Kidney (tissue), 14 donors: Measurements from ENCODE around the gene STIP1. TPM values are rescaled to one million over a fixed set of nuclear protein-coding genes. Genes with fewer than 3 reads are reported as not detected.

Experiments used
- DNase-seq, 5 donors: peaks; one replicate each; pipeline ENCODE4 v3.0.0-alpha.2; 2013 to 2020
- FAIRE-seq: peaks from 2 replicates; lab custom pipeline; 2012; peaks lifted over from hg19 to GRCh38; lab: Jason Lieb, UNC
- H3K27ac ChIP-seq, 2 donors: one replicate each; pipeline ENCODE4 v1.7.0; 2013; ENCODE audit warnings: low read depth in 2 of 2, low read length in 2 of 2, inconsistent platforms in 1 of 2
- H3K27me3 ChIP-seq: one replicate; pipeline ENCODE4 v1.7.1; 2013; ENCODE audit warnings: low read length, inconsistent platforms; ENCODE audit not compliant: control insufficient read depth, insufficient read depth
- H3K36me3 ChIP-seq, 3 donors: one replicate each; pipeline versions ENCODE4 v1.7.0 to v1.7.1; 2013; ENCODE audit warnings: low read length in 3 of 3, control low read depth in 1 of 3, inconsistent platforms in 1 of 3; ENCODE audit not compliant: insufficient read depth in 3 of 3, control insufficient read depth in 2 of 3
- H3K4me1 ChIP-seq, 3 donors: one replicate each; pipeline versions ENCODE4 v1.7.0 to v1.7.1; 2013; ENCODE audit warnings: low read length in 3 of 3, inconsistent platforms in 1 of 3, low read depth in 1 of 3; ENCODE audit not compliant: control insufficient read depth in 2 of 3, insufficient read depth in 2 of 3
- H3K4me3 ChIP-seq, 3 donors: one replicate each; pipeline versions ENCODE4 v1.7.0 to v1.8.1; 2013; ENCODE audit warnings: low read length in 3 of 3, control low read depth in 1 of 3, inconsistent platforms in 1 of 3
- H3K9ac ChIP-seq, 3 donors: one replicate each; pipeline versions ENCODE4 v1.7.0 to v1.7.1; 2013; ENCODE audit warnings: low read length in 3 of 3, control low read depth in 1 of 3, inconsistent platforms in 1 of 3
- H3K9me3 ChIP-seq, 3 donors: one replicate each; pipeline versions ENCODE4 v1.7.0 to v1.7.1; 2013; ENCODE audit warnings: low read length in 3 of 3, control low read depth in 1 of 3, inconsistent platforms in 1 of 3; ENCODE audit not compliant: control insufficient read depth in 2 of 3, insufficient read depth in 1 of 3
- CTCF ChIP-seq: IDR thresholded peaks from 3 replicates; pipeline ENCODE4 v1.5.1; 2012; ENCODE audit warnings: mild to moderate bottlenecking, moderate library complexity, borderline replicate concordance; ENCODE audit not compliant: insufficient read depth; ENCODE audit errors: extremely low read depth
- intact Hi-C: fragments of 100-400 bp; cut with DNase I; formaldehyde crosslinking; loops from one replicate; pipeline ENCODE4 v1.11.1; 2022
- polyA plus RNA-seq: library from polyadenylated mRNA; stranded (reverse); fragments of 350-450 nt; fragmentation: Illumina TruSeq; extraction: RNeasy Lipid Tissue Mini Kit (QIAGEN cat#74804); gene quantifications from one replicate; pipeline ENCODE4 v1.2.3, GENCODE V29; 2014; ENCODE audit warnings: low read depth, low replicate concordance; ENCODE audit not compliant: insufficient read depth
- total RNA-seq: library from RNA; stranded (reverse); fragmentation: NEBNext Ultra II Directional; extraction: Animal tissue kit (Norgen Biotek cat#: 25700); gene quantifications from one replicate; pipeline ENCODE4 v1.2.1, GENCODE V29; 2021
- donor health status: control.
- donor health status: control.
- donor health status: control.
- donor health status: control.
- donor health status: control.
- donor health status: DM: yes; HTN: yes; CAD: no.
- donor health status: Normal renal cell carcinoma (clear cell type).

Gene STIP1
- total and polyA plus RNA-seq, 2 donors from 2014 or later, result 81.2 to 86.0 TPM

- TF ChIP-seq CTCF, result no peak
- H3K36me3 ChIP-seq, result peaks cover 0 to 16% (median 12%) of the 10 kb centered on the region in 3 donors
- intact Hi-C loops, result no loop called here
- no peak overlapping the region for H3K9ac ChIP-seq
- no peak for FAIRE-seq
- peaks cover 0 to 33% (median 29%) of the 10 kb centered on the region in 3 donors for H3K4me1 ChIP-seq
- no peaks in the 10 kb centered on the region for H3K27me3 ChIP-seq
- DNase-seq, result no peak
- H3K4me3 ChIP-seq, result no peak overlapping the region
- H3K9me3 ChIP-seq, result no peaks in the 10 kb centered on the region
- H3K27ac ChIP-seq, result no peak overlapping the region
Measured at GRCh38 chr11:64238999-64239398, 53.0 kb downstream of the STIP1 start.

GRCh38 chr11:64239662-64240434 is 53.9 kb downstream of the STIP1 start:
- no peaks in the 10 kb centered on the region for H3K9me3 ChIP-seq
- DNase-seq, result no peak
- peaks cover 0 to 18% (median 12%) of the 10 kb centered on the region in 3 donors for H3K36me3 ChIP-seq
- peaks cover 0 to 33% (median 29%) of the 10 kb centered on the region in 3 donors for H3K4me1 ChIP-seq
- peak overlapping the region in 2 of 3 donors; percentile 79 to 91 for H3K4me3 ChIP-seq
- TF ChIP-seq CTCF, result no peak
- intact Hi-C loops, result no loop called here
- peak overlapping the region in 2 of 3 donors; percentile 97 to 100 for H3K9ac ChIP-seq
- no peaks in the 10 kb centered on the region for H3K27me3 ChIP-seq
- H3K27ac ChIP-seq, result peak overlapping the region; percentile 100
- FAIRE-seq, result no peak

GRCh38 chr11:64240435-64241240 is 54.7 kb downstream of the STIP1 start, which contains the start of gene FKBP2:
TSS of gene FKBP2 (plus strand) at chr11:64241095. CDS start at chr11:64242388, 1,293 bp downstream.
- H3K4me1 ChIP-seq, result peaks cover 0 to 37% (median 26%) of the 10 kb centered on the region in 3 donors
- DNase-seq, result peak; percentile 98 to 100 (median 99)
- no peaks in the 10 kb centered on the region for H3K27me3 ChIP-seq
- peak within 1 kb of the TSS; percentile 100 for H3K27ac ChIP-seq
- intact Hi-C loops, result no loop called here
- H3K9ac ChIP-seq, result peak within 1 kb of the TSS; percentile 60 to 100 (median 97)
- H3K9me3 ChIP-seq, result no peaks in the 10 kb centered on the region
- TF ChIP-seq CTCF, result no peak
- FAIRE-seq, result no peak
- H3K36me3 ChIP-seq, result peaks cover 0 to 18% (median 12%) of the 10 kb centered on the region in 3 donors
- peak within 1 kb of the TSS; percentile 53 to 91 (median 79) for H3K4me3 ChIP-seq
